Loucy (cell line): ENCODE measurements around the gene KLHL8.

ENCODE experiments used
- H2AFZ ChIP-seq: fragments of 200-600 bp; sonication (generic); 2 replicates; pipeline ENCODE4 v1.6.0; 2016; ENCODE audit warnings: antibody characterized with exemption, mild to moderate bottlenecking, low read length, moderate library complexity
- H3F3A ChIP-seq: fragments of 200-600 bp; 2 replicates; pipeline ENCODE4 v1.6.0; 2016; ENCODE audit warnings: antibody characterized with exemption, low read depth, mild to moderate bottlenecking
- H3K27me3 ChIP-seq: fragments of 200-600 bp; sonication (generic); 2 replicates; pipeline ENCODE4 v1.6.1; 2014; ENCODE audit warnings: low read length, mild to moderate bottlenecking; ENCODE audit not compliant: insufficient read depth, poor library complexity, severe bottlenecking
- H3K36me3 ChIP-seq: fragments of 200-600 bp; sonication (generic); 2 replicates; pipeline ENCODE4 v1.6.1; 2016; ENCODE audit warnings: low read length; ENCODE audit not compliant: insufficient read depth
- H3K4me1 ChIP-seq: fragments of 200-600 bp; sonication (generic); 2 replicates; pipeline ENCODE4 v1.5.1; 2014; ENCODE audit warnings: low read length, mild to moderate bottlenecking; ENCODE audit not compliant: insufficient read depth, poor library complexity, severe bottlenecking
- H3K4me2 ChIP-seq: fragments of 200-600 bp; sonication (generic); 2 replicates; pipeline ENCODE4 v1.6.0; 2014; ENCODE audit warnings: antibody characterized with exemption, low read length, low read depth, mild to moderate bottlenecking; ENCODE audit not compliant: poor library complexity, severe bottlenecking
- H3K4me3 ChIP-seq: fragments of 200-600 bp; sonication (generic); 2 replicates; pipeline ENCODE4 v1.5.1; 2014; ENCODE audit warnings: low read length, mild to moderate bottlenecking, mixed read lengths; ENCODE audit not compliant: poor library complexity, severe bottlenecking
- H3K79me2 ChIP-seq: fragments of 200-600 bp; sonication (generic); 2 replicates; pipeline ENCODE4 v1.6.1; 2014; ENCODE audit warnings: low read length; ENCODE audit not compliant: insufficient read depth
- H3K9ac ChIP-seq: fragments of 200-600 bp; sonication (generic); 2 replicates; pipeline ENCODE4 v1.6.0; 2014; ENCODE audit warnings: mild to moderate bottlenecking, low read depth, low read length, moderate library complexity; ENCODE audit not compliant: poor library complexity, severe bottlenecking
- H3K9me2 ChIP-seq: fragments of 200-600 bp; sonication (generic); replicated peaks from 2 replicates; pipeline ENCODE4 v1.6.1; 2016; ENCODE audit warnings: low read depth, low read length, mixed read lengths
- H3K9me3 ChIP-seq: fragments of 200-600 bp; sonication (generic); 2 replicates; pipeline ENCODE4 v1.6.1; 2014; ENCODE audit warnings: mild to moderate bottlenecking, antibody characterized with exemption, low read length, low read depth; ENCODE audit not compliant: insufficient read depth
- H4K20me1 ChIP-seq: fragments of 200-600 bp; sonication (generic); 2 replicates; pipeline ENCODE4 v1.6.0; 2014; ENCODE audit warnings: antibody characterized with exemption, low read length, mild to moderate bottlenecking; ENCODE audit not compliant: insufficient read depth, poor library complexity, severe bottlenecking
- CTCF ChIP-seq: fragments of 200-600 bp; sonication (generic); conservative IDR thresholded peaks from 2 replicates; pipeline ENCODE4 v1.5.1; 2014; ENCODE audit warnings: mild to moderate bottlenecking, antibody characterized with exemption, low read length
- EZH2phosphoT487 ChIP-seq: fragments of 200-600 bp; IDR thresholded peaks from 2 replicates; pipeline ENCODE4 v1.6.1; 2018; ENCODE audit warnings: antibody characterized with exemption, mild to moderate bottlenecking, moderate library complexity, borderline replicate concordance

KLHL8 gene

GRCh38 chr4:87266986-87267385, 46.6 kb upstream of the KLHL8 start:
- no peak overlapping the region for H2AFZ ChIP-seq
- peaks cover 14% of the 10 kb centered on the region for H3K4me1 ChIP-seq
- no peaks in the 10 kb centered on the region for H3F3A ChIP-seq
- H4K20me1 ChIP-seq: no peaks in the 10 kb centered on the region
- no peaks in the 10 kb centered on the region for H3K79me2 ChIP-seq
- H3K27me3 ChIP-seq: no peaks in the 10 kb centered on the region
- no peak overlapping the region for H3K9ac ChIP-seq
- H3K4me2 ChIP-seq: no peak overlapping the region
- no peak overlapping the region for H3K4me3 ChIP-seq
- no peaks in the 10 kb centered on the region for H3K9me2 ChIP-seq
- H3K9me3 ChIP-seq: no peaks in the 10 kb centered on the region
- H3K36me3 ChIP-seq: no peaks in the 10 kb centered on the region
- TF ChIP-seq EZH2phosphoT487: no peak
- no peak for TF ChIP-seq CTCF

GRCh38 chr4:87262886-87263285, 42.5 kb upstream of the KLHL8 start:
- H3K4me3 ChIP-seq: no peak overlapping the region
- H3K4me2 ChIP-seq: no peak overlapping the region
- peaks cover 14% of the 10 kb centered on the region for H3K4me1 ChIP-seq
- no peaks in the 10 kb centered on the region for H3K9me2 ChIP-seq
- no peaks in the 10 kb centered on the region for H3K79me2 ChIP-seq
- no peaks in the 10 kb centered on the region for H3K27me3 ChIP-seq
- no peaks in the 10 kb centered on the region for H3F3A ChIP-seq
- no peaks in the 10 kb centered on the region for H3K9me3 ChIP-seq
- H2AFZ ChIP-seq: no peak overlapping the region
- no peak overlapping the region for H3K9ac ChIP-seq
- H3K36me3 ChIP-seq: no peaks in the 10 kb centered on the region
- no peaks in the 10 kb centered on the region for H4K20me1 ChIP-seq
- TF ChIP-seq EZH2phosphoT487: no peak
- no peak for TF ChIP-seq CTCF

- H2AFZ ChIP-seq: no peak overlapping the region
- H3K4me2 ChIP-seq: no peak overlapping the region
- H4K20me1 ChIP-seq: no peaks in the 10 kb centered on the region
- TF ChIP-seq CTCF: no peak
- no peak for TF ChIP-seq EZH2phosphoT487
- H3K4me3 ChIP-seq: no peak overlapping the region
- no peaks in the 10 kb centered on the region for H3F3A ChIP-seq
- no peak overlapping the region for H3K9ac ChIP-seq
- no peaks in the 10 kb centered on the region for H3K79me2 ChIP-seq
- no peaks in the 10 kb centered on the region for H3K27me3 ChIP-seq
- no peaks in the 10 kb centered on the region; the same call in 1 of the 2 replicates for H3K9me3 ChIP-seq
- H3K4me1 ChIP-seq: peaks cover 14% of the 10 kb centered on the region
- H3K9me2 ChIP-seq: no peaks in the 10 kb centered on the region
- H3K36me3 ChIP-seq: no peaks in the 10 kb centered on the region
Measured at GRCh38 chr4:87260477-87260876, 40.1 kb upstream of the KLHL8 start.
